H9 (cell line): ENCODE results near the gene MTRF1. TPM values are rescaled to one million over a fixed set of nuclear protein-coding genes. Genes with fewer than 3 reads are reported as not detected.

ENCODE experiments used
- DNase-seq: peaks from one replicate; pipeline ENCODE4 v3.0.0-alpha.2; 2017
- H2AFZ ChIP-seq: one replicate; pipeline ENCODE4 v1.6.1; 2013; ENCODE audit warnings: mild to moderate bottlenecking, low read length, control low read depth, moderate library complexity
- H2AK5ac ChIP-seq: 2 replicates; pipeline ENCODE4 v1.6.1; 2013; ENCODE audit warnings: low read length, control low read depth, mixed read lengths; ENCODE audit not compliant: insufficient read length
- H2BK120ac ChIP-seq: one replicate; pipeline ENCODE4 v1.6.1; 2013; ENCODE audit warnings: low read depth, mild to moderate bottlenecking, low read length, control low read depth, inconsistent platforms; ENCODE audit not compliant: poor library complexity, severe bottlenecking
- H2BK12ac ChIP-seq: 2 replicates; pipeline ENCODE4 v1.6.1; 2013; ENCODE audit warnings: low read length, control low read depth, mixed read lengths, low read depth; ENCODE audit not compliant: insufficient read length
- H2BK15ac ChIP-seq: 2 replicates; pipeline ENCODE4 v1.6.1; 2013; ENCODE audit warnings: low read depth, low read length, control low read depth
- H2BK20ac ChIP-seq: one replicate; pipeline ENCODE4 v1.6.1; 2013; ENCODE audit warnings: low read depth, mild to moderate bottlenecking, low read length, control low read depth, inconsistent platforms; ENCODE audit not compliant: poor library complexity, severe bottlenecking
- H2BK5ac ChIP-seq: 2 replicates; pipeline ENCODE4 v1.6.1; 2013; ENCODE audit warnings: low read length, control low read depth, mixed read lengths; ENCODE audit not compliant: insufficient read length
- H3K14ac ChIP-seq: 2 replicates; pipeline ENCODE4 v1.6.1; 2013; ENCODE audit warnings: low read length, control low read depth; ENCODE audit not compliant: insufficient read depth
- H3K18ac ChIP-seq: 2 replicates; pipeline ENCODE4 v1.6.1; 2013; ENCODE audit warnings: low read depth, mild to moderate bottlenecking, mixed read lengths, low read length, control low read depth; ENCODE audit not compliant: insufficient read length
- H3K23ac ChIP-seq: 2 replicates; pipeline ENCODE4 v1.6.1; 2013; ENCODE audit warnings: low read length, control low read depth, mixed read lengths, low read depth; ENCODE audit not compliant: insufficient read length
- H3K23me2 ChIP-seq: 2 replicates; pipeline ENCODE4 v1.6.1; 2013; ENCODE audit warnings: low read depth, mild to moderate bottlenecking, mixed read lengths, low read length, control low read depth; ENCODE audit not compliant: insufficient read length, poor library complexity, severe bottlenecking
- H3K27ac ChIP-seq: 2 replicates; pipeline ENCODE4 v1.5.1; 2013; ENCODE audit warnings: low read length, control low read depth, mixed read lengths, low read depth; ENCODE audit not compliant: insufficient read length
- H3K27me3 ChIP-seq: 2 replicates; pipeline ENCODE4 v1.6.1; 2013; ENCODE audit warnings: low read length, control low read depth, inconsistent platforms; ENCODE audit not compliant: insufficient read depth
- H3K4ac ChIP-seq: 2 replicates; pipeline ENCODE4 v1.6.1; 2013; ENCODE audit warnings: low read depth, mild to moderate bottlenecking, control low read depth, inconsistent platforms, low read length, moderate library complexity
- H3K4me1 ChIP-seq: 2 replicates; pipeline ENCODE4 v1.6.1; 2013; ENCODE audit warnings: low read length, control low read depth, inconsistent platforms; ENCODE audit not compliant: insufficient read depth
- H3K4me2 ChIP-seq: 2 replicates; pipeline ENCODE4 v1.6.1; 2013; ENCODE audit warnings: low read length, control low read depth, mixed read lengths; ENCODE audit not compliant: insufficient read length, insufficient read depth
- H3K56ac ChIP-seq: 2 replicates; pipeline ENCODE4 v1.6.1; 2013; ENCODE audit warnings: low read depth, mild to moderate bottlenecking, mixed read lengths, low read length, control low read depth; ENCODE audit not compliant: insufficient read length
- H3K79me1 ChIP-seq: 2 replicates; pipeline ENCODE4 v1.6.1; 2013; ENCODE audit warnings: low read depth, mild to moderate bottlenecking, moderate library complexity, low read length, control low read depth, inconsistent platforms; ENCODE audit not compliant: insufficient read depth, poor library complexity, severe bottlenecking
- H3K79me2 ChIP-seq: 2 replicates; pipeline ENCODE4 v1.6.1; 2013; ENCODE audit warnings: low read length, control low read depth, inconsistent platforms; ENCODE audit not compliant: insufficient read depth
- H3K9ac ChIP-seq: 2 replicates; pipeline ENCODE4 v1.6.1; 2013; ENCODE audit warnings: low read length, control low read depth, mixed read lengths; ENCODE audit not compliant: insufficient read length; ENCODE audit errors: extremely low read depth
- H3K9me3 ChIP-seq: one replicate; pipeline ENCODE4 v1.6.1; 2013; ENCODE audit warnings: low read depth, low read length, inconsistent platforms; ENCODE audit not compliant: control insufficient read depth
- H3T11ph ChIP-seq: one replicate; pipeline ENCODE4 v1.6.1; 2013; ENCODE audit warnings: mild to moderate bottlenecking, low read length, control low read depth, inconsistent platforms
- H4K20me1 ChIP-seq: one replicate; pipeline ENCODE4 v1.6.1; 2013; ENCODE audit not compliant: control insufficient read depth, insufficient read length, insufficient read depth
- H4K5ac ChIP-seq: 2 replicates; pipeline ENCODE4 v1.6.1; 2013; ENCODE audit warnings: low read depth, mild to moderate bottlenecking, mixed read lengths, low read length, control low read depth; ENCODE audit not compliant: insufficient read length
- H4K8ac ChIP-seq: replicated peaks from 2 replicates; pipeline ENCODE4 v1.6.1; 2013; ENCODE audit warnings: low read length, control low read depth, mixed read lengths, low read depth; ENCODE audit not compliant: insufficient read length
- H4K91ac ChIP-seq: 2 replicates; pipeline ENCODE4 v1.6.1; 2013; ENCODE audit warnings: low read depth, mild to moderate bottlenecking, moderate library complexity, mixed read lengths, low read length, control low read depth; ENCODE audit not compliant: insufficient read length
- H3K27ac Mint-ChIP-seq, 3 experiments: 2 replicates in 2 of 3; 3 replicates in 1 of 3; pipeline ENCODE4 v1.8.0; 2020 to 2021; ENCODE audit warnings: mixed read lengths in 3 of 3, mild to moderate bottlenecking in 1 of 3, moderate library complexity in 1 of 3
- H3K27me3 Mint-ChIP-seq: 2 replicates; pipeline ENCODE4 v1.8.0; 2021; ENCODE audit warnings: low read depth, mild to moderate bottlenecking, moderate library complexity, mixed read lengths
- H3K36me3 Mint-ChIP-seq, 3 experiments: 2 replicates in 2 of 3; 3 replicates in 1 of 3; pipeline ENCODE4 v1.8.0; 2020 to 2021; ENCODE audit warnings: low read depth in 3 of 3, mixed read lengths in 3 of 3; ENCODE audit not compliant: insufficient read depth in 1 of 3
- H3K4me1 Mint-ChIP-seq, 2 experiments: 2 replicates each; pipeline ENCODE4 v1.8.0; 2020; ENCODE audit warnings: mixed read lengths in 2 of 2
- H3K4me3 Mint-ChIP-seq, 2 experiments: 2 replicates in 1 of 2; 3 replicates in 1 of 2; pipeline ENCODE4 v1.8.0; 2020 to 2021; ENCODE audit warnings: mild to moderate bottlenecking in 2 of 2, mixed read lengths in 2 of 2, moderate library complexity in 1 of 2
- H3K9me3 Mint-ChIP-seq, 2 experiments: 2 replicates in 1 of 2; 3 replicates in 1 of 2; pipeline ENCODE4 v1.8.0; 2020; ENCODE audit warnings: mild to moderate bottlenecking in 2 of 2, mixed read lengths in 2 of 2, moderate library complexity in 1 of 2
- WGBS: extraction: QIAGEN DNeasy Blood & Tissue Kit; methylation state at CpG from one replicate; pipeline ENCODE4 v1.1.7; 2013; ENCODE audit warnings: missing lambda C conversion rate, low lambda C conversion rate, mixed read lengths; ENCODE audit not compliant: insufficient read length; ENCODE audit errors: extremely low coverage; 5-methylcytosine and 5-hydroxymethylcytosine counted together
- total RNA-seq: library from RNA; stranded (reverse); gene quantifications from 2 replicates; pipeline ENCODE4 v1.2.1, GENCODE V29; 2021
- TF ChIP-seq, protein P1 (sequence below): fragments of 200-600 bp; sonication (generic); conservative IDR thresholded peaks from 3 replicates; pipeline ENCODE4 v1.8.0; 2021; ENCODE audit warnings: antibody characterized with exemption, mild to moderate bottlenecking

Gene MTRF1
- total RNA-seq, 1 experiment from 2014 or later: 16.2 TPM

DNA sequence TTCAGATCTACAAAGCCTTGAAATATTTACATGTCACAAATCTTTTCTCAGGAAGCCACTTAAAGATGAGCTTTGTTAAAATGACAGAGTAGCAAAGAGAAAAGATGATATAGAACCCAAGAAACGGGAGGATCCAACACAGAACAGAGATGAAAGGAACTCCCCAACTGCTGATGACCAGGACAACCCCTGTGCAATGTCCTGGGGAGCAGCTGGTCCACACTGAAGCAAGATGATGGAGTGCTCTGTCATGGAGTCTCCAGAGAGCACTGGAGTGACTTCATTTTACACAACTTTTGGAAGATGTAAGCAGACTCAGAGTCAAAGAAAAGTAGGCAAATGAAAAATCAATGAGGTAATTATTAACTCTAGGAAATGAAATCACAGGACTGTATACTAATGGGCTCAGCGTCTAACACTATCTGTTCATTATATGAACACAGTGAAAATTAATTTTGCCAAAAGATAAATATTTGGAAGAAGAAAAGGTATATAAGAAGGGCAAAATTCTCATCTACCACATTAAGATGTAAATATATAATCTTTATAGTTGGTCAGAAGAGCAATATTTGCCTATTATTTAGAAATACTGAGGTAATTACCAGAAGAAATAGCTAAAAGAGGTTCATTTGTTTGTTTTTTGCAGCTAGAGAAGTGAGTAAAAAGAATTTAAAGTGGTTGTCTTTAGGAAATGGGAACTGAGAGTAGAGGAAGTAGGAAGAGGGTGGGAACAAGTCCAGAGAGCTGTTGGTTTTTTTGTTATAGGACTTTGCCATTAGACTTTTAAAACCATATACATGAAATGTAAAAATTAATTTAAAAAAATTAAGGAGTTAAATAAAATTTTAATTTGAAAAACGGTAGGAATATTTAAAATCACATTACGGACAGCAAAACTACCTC, 30.5 kb downstream of the MTRF1 start:
- Histone ChIP-seq H2BK12ac (no peak overlapping the region), H4K5ac (no peak overlapping the region), H3K14ac (no peak overlapping the region), H3K9ac (no peak overlapping the region), H3K27me3 (no peaks in the 10 kb centered on the region), H2BK5ac (no peak overlapping the region), H3K4me1 (no peaks in the 10 kb centered on the region), H2BK120ac (no peak overlapping the region), H2AK5ac (no peak overlapping the region), H3K4me2 (no peak overlapping the region), H4K20me1 (no peaks in the 10 kb centered on the region), H4K8ac (no peak overlapping the region), H2BK15ac (no peak overlapping the region), H3K23me2 (no peaks in the 10 kb centered on the region), H3K9me3 (no peaks in the 10 kb centered on the region), H2AFZ (no peak overlapping the region), H3K23ac (no peak overlapping the region), H2BK20ac (no peak overlapping the region), H3K27ac (no peak overlapping the region), H3K4ac (no peak overlapping the region), H4K91ac (no peak overlapping the region), H3T11ph (no peak overlapping the region), H3K56ac (no peak overlapping the region), H3K79me2 (no peaks in the 10 kb centered on the region), H3K79me1 (no peaks in the 10 kb centered on the region), H3K18ac (no peak overlapping the region)
- DNase-seq: no peak
- Mint-ChIP-seq H3K4me1 (no peaks in the 10 kb centered on the region), H3K36me3 (peaks cover 3 to 13% (median 6%) of the 10 kb centered on the region in 3 experiments; a peak in 5 of 7 replicates), H3K27me3 (no peaks in the 10 kb centered on the region), H3K4me3 (no peak overlapping the region), H3K27ac (no peak overlapping the region; a peak in 1 of 7 replicates), H3K9me3 (no peaks in the 10 kb centered on the region)
- TF ChIP-seq, protein P1, sequence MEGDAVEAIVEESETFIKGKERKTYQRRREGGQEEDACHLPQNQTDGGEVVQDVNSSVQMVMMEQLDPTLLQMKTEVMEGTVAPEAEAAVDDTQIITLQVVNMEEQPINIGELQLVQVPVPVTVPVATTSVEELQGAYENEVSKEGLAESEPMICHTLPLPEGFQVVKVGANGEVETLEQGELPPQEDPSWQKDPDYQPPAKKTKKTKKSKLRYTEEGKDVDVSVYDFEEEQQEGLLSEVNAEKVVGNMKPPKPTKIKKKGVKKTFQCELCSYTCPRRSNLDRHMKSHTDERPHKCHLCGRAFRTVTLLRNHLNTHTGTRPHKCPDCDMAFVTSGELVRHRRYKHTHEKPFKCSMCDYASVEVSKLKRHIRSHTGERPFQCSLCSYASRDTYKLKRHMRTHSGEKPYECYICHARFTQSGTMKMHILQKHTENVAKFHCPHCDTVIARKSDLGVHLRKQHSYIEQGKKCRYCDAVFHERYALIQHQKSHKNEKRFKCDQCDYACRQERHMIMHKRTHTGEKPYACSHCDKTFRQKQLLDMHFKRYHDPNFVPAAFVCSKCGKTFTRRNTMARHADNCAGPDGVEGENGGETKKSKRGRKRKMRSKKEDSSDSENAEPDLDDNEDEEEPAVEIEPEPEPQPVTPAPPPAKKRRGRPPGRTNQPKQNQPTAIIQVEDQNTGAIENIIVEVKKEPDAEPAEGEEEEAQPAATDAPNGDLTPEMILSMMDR: no peak
- no CpG with 5 or more reads among the region's 4 CpGs for WGBS
